Measurements from ENCODE around the gene CERS6.

- TF ChIP-seq, protein P1, sequence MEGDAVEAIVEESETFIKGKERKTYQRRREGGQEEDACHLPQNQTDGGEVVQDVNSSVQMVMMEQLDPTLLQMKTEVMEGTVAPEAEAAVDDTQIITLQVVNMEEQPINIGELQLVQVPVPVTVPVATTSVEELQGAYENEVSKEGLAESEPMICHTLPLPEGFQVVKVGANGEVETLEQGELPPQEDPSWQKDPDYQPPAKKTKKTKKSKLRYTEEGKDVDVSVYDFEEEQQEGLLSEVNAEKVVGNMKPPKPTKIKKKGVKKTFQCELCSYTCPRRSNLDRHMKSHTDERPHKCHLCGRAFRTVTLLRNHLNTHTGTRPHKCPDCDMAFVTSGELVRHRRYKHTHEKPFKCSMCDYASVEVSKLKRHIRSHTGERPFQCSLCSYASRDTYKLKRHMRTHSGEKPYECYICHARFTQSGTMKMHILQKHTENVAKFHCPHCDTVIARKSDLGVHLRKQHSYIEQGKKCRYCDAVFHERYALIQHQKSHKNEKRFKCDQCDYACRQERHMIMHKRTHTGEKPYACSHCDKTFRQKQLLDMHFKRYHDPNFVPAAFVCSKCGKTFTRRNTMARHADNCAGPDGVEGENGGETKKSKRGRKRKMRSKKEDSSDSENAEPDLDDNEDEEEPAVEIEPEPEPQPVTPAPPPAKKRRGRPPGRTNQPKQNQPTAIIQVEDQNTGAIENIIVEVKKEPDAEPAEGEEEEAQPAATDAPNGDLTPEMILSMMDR (conservative IDR thresholded peaks at IDR 0.05), result no peak
- no peak for TF ChIP-seq EZH2 (IDR thresholded peaks at IDR 0.05; ENCODE audit: low read depth)
These were observed 12.3 kb upstream of the CERS6 start for GRCh38 chr2:168443818-168444217.
